ENCODE data around the gene ZBTB2.

DNA sequence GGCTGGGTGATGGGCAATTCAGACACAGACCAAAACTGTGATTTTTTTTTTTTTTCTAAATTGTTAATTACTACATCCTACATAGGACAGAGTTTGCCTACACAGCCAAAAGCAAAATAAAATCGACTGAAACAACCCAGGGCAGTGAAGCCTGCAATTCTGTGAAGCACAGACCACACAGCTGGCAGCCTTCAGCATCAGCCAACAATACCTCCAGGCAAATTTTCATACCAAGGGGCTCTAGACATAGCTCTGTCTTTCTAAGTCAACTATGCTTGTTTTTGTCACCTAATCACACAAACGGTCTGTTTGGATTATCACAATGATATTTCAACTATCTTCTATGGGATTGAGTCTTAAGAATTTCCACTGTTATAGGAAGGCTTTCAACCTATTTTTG is 43.0 kb upstream of the ZBTB2 start:
- TF ChIP-seq, protein P1, sequence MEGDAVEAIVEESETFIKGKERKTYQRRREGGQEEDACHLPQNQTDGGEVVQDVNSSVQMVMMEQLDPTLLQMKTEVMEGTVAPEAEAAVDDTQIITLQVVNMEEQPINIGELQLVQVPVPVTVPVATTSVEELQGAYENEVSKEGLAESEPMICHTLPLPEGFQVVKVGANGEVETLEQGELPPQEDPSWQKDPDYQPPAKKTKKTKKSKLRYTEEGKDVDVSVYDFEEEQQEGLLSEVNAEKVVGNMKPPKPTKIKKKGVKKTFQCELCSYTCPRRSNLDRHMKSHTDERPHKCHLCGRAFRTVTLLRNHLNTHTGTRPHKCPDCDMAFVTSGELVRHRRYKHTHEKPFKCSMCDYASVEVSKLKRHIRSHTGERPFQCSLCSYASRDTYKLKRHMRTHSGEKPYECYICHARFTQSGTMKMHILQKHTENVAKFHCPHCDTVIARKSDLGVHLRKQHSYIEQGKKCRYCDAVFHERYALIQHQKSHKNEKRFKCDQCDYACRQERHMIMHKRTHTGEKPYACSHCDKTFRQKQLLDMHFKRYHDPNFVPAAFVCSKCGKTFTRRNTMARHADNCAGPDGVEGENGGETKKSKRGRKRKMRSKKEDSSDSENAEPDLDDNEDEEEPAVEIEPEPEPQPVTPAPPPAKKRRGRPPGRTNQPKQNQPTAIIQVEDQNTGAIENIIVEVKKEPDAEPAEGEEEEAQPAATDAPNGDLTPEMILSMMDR (IDR thresholded peaks at IDR 0.05): no peak
- no peak for TF ChIP-seq RAD21 (IDR thresholded peaks at IDR 0.05; ENCODE audit: low read length)
- no peak for TF ChIP-seq EP300 (IDR thresholded peaks at IDR 0.05; ENCODE audit: borderline replicate concordance in 1 of 2, low read depth in 1 of 2, low read length in 1 of 2)
- no peak for TF ChIP-seq RXRA (IDR thresholded peaks at IDR 0.05; ENCODE audit: borderline replicate concordance, low read depth)
- TF ChIP-seq USF2 (IDR thresholded peaks at IDR 0.05; ENCODE audit: borderline replicate concordance, low read depth, low read length): no peak

All from SK-N-SH (cell line).